Left lung (tissue), 10 donors: Measurements from ENCODE around the gene NFS1. TPM values are rescaled to one million over a fixed set of nuclear protein-coding genes. Genes with fewer than 3 reads are reported as not detected.

ENCODE experiments used
- ATAC-seq: fragments of 200-7000 bp; cut with Tn5 transposase; one replicate; pipeline ENCODE4 v1.9.1; 2020; ENCODE audit warnings: moderate library complexity
- DNase-seq, 4 donors: peaks; one replicate each; pipeline ENCODE4 v3.0.0-alpha.2; 2013 to 2020
- H3K27ac ChIP-seq, 2 donors: fragments of 200-600 bp; sonication (generic) in 1 of 2; one replicate each; pipeline versions ENCODE4 v1.5.0 to v1.8.0; 2020 to 2021
- H3K27me3 ChIP-seq, 2 donors: fragments of 200-600 bp; sonication (generic) in 1 of 2; one replicate each; pipeline versions ENCODE4 v1.5.0 to v1.8.0; 2020 to 2021
- H3K36me3 ChIP-seq, 2 donors: fragments of 200-600 bp; sonication (generic) in 1 of 2; one replicate each; pipeline versions ENCODE4 v1.5.0 to v1.8.0; 2020 to 2021
- H3K4me1 ChIP-seq, 2 donors: fragments of 200-600 bp; one replicate each; pipeline ENCODE4 v1.8.0; 2021
- H3K4me3 ChIP-seq, 2 donors: fragments of 200-600 bp; sonication (generic) in 1 of 2; one replicate each; pipeline versions ENCODE4 v1.5.0 to v1.8.0; 2020 to 2021; ENCODE audit warnings: mild to moderate bottlenecking in 1 of 2
- H3K9me3 ChIP-seq, 2 donors: fragments of 200-600 bp; sonication (generic) in 1 of 2; one replicate each; pipeline versions ENCODE4 v1.5.0 to v1.8.0; 2020 to 2021
- intact Hi-C, 2 donors: fragments of 100-400 bp; cut with DNase I; formaldehyde crosslinking; loops; one replicate each; pipeline versions ENCODE4 v1.11.2 to v1.14.2; 2022
- polyA plus RNA-seq, 6 donors: library from polyadenylated mRNA; unstranded; fragments of 120-200 nt; gene quantifications; one replicate each; pipeline ENCODE4 v1.2.1, GENCODE V29; 2013; ENCODE audit not compliant: insufficient read length in 6 of 6
- total RNA-seq, 2 donors: library from RNA; stranded (reverse); fragmentation: NEBNext Ultra II Directional; extraction: Animal tissue kit (Norgen Biotek cat#: 25700); gene quantifications; one replicate each; pipeline ENCODE4 v1.2.1, GENCODE V29; 2021
- TF ChIP-seq, protein P1 (sequence below), 2 donors: fragments of 200-600 bp; sonication (generic) in 1 of 2; IDR thresholded peaks; one replicate each; pipeline versions ENCODE4 v1.5.0 to v1.8.0; 2021; ENCODE audit warnings: antibody characterized with exemption in 2 of 2
- donor health status: DM: no; HTN: yes; CAD: no.
- donor health status: DM: no; HTN: no; CAD: no.

NFS1 gene
- total and polyA plus RNA-seq, 8 donors = 18.5 to 32.5 (median 20.5) TPM

DNA sequence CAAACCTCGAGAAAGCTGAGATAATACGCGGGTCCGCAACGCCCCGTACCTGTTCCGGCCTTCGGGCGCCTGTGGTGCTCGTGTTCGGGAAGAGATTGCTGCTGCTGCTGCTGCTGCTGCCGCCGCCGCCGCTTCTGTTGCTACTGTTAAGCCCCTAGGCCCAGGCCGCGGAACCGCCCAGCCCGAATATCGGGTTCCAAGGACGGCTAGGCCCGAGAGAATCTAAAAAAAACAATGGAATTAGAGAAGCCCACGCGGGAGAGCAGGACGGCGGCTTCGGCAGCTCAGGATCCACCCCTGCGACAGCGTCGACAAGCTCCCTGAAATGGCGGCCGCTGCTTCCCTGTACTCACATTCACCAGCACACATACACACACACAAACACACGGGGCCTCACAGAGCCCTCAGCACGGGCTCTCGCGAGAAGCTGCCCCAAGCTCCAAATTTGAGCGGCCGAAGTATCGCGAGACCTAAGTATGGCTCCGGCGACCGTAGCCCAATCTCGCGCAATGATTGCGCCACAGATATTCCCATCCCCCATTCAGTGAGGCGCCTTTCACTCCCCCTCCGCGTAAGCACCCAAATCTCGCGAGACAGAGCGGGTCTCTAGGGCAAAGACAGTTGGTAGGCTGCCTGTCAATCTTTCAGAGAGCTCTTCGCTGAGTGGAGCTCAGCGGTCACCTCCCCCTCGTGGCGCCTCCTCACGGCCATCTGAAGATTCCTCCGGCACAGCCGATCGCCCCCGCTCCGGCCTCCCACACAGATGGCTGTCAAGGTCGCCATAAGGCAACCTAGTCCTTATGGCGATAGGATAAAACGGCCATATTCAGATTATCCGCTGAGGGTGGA lies 43.0 kb upstream of the NFS1 start, which contains the start of gene RBM39:
Gene RBM39 (minus strand): TSS at position 369 of the 849 bp plus-strand sequence. CDS start 1,386 bp downstream, outside the sequence.
- TF ChIP-seq, protein P1, sequence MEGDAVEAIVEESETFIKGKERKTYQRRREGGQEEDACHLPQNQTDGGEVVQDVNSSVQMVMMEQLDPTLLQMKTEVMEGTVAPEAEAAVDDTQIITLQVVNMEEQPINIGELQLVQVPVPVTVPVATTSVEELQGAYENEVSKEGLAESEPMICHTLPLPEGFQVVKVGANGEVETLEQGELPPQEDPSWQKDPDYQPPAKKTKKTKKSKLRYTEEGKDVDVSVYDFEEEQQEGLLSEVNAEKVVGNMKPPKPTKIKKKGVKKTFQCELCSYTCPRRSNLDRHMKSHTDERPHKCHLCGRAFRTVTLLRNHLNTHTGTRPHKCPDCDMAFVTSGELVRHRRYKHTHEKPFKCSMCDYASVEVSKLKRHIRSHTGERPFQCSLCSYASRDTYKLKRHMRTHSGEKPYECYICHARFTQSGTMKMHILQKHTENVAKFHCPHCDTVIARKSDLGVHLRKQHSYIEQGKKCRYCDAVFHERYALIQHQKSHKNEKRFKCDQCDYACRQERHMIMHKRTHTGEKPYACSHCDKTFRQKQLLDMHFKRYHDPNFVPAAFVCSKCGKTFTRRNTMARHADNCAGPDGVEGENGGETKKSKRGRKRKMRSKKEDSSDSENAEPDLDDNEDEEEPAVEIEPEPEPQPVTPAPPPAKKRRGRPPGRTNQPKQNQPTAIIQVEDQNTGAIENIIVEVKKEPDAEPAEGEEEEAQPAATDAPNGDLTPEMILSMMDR (IDR thresholded peaks at IDR 0.05) = peak in 1 of 2 donors; percentile 50
- no peaks in the 10 kb centered on the region for H3K27me3 ChIP-seq
- intact Hi-C loops = no loop called here
- peaks cover 31 to 55% of the 10 kb centered on the region in 2 donors for H3K4me1 ChIP-seq
- peak within 1 kb of the TSS; percentile 99 to 100 for H3K27ac ChIP-seq
- DNase-seq = peak; percentile 98 to 100 (median 100)
- H3K36me3 ChIP-seq = peaks cover 4 to 36% of the 10 kb centered on the region in 2 donors
- peak within 1 kb of the TSS; percentile 77 to 91 for H3K4me3 ChIP-seq
- H3K9me3 ChIP-seq = no peaks in the 10 kb centered on the region
- ATAC-seq = peak; percentile 91

GRCh38 chr20:35739294-35740163 lies 40.4 kb upstream of the NFS1 start:
- peaks cover 4 to 61% of the 10 kb centered on the region in 2 donors for H3K36me3 ChIP-seq
- ATAC-seq = no peak
- H3K4me3 ChIP-seq = peak overlapping the region; percentile 77 to 91
- DNase-seq = no peak
- peaks cover 51 to 77% of the 10 kb centered on the region in 2 donors for H3K4me1 ChIP-seq
- H3K27ac ChIP-seq = peak overlapping the region in 1 of 2 donors; percentile 22
- TF ChIP-seq, protein P1 (IDR thresholded peaks at IDR 0.05) = no peak
- H3K9me3 ChIP-seq = no peaks in the 10 kb centered on the region
- intact Hi-C loops = no loop called here
- H3K27me3 ChIP-seq = no peaks in the 10 kb centered on the region

DNA sequence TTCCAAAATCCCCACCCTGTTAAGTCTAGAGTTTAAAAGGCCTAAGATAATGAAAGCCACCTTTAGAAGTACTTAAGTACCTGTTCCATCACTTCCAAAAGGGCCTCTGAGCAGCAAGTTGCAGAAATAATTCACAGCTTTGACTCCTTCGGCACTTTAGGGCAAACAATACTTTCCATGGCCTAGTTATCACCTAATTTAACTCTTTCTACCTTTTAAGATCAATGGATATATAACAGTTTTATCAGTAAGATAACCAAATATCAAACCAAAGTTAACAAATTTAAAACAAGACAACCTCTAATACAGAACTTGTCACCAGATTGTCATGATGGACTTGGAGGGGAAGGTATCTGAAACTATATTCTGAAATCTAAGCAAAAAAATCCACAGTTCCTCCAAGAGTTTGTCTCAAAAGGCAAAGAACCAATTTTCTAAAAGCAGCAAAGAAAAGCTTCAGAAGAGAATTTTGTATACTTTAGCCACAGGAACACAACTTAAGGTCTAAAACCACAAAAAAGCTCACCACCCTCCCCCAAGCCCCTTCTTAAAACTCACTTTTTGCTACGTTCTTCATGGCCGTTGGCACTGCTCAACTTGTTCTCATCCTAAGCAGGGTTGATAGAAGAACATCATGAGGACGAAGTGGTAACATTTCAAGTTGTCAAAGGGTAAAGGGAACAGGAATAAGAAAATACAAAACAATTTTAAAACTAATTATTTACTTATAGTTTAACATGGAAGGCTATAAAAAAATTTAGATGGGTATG lies 39.4 kb upstream of the NFS1 start:
- Histone ChIP-seq H3K4me3 (peak overlapping the region in 1 of 2 donors; percentile 91), H3K36me3 (peaks cover 4 to 71% of the 10 kb centered on the region in 2 donors), H3K9me3 (no peaks in the 10 kb centered on the region)

DNA sequence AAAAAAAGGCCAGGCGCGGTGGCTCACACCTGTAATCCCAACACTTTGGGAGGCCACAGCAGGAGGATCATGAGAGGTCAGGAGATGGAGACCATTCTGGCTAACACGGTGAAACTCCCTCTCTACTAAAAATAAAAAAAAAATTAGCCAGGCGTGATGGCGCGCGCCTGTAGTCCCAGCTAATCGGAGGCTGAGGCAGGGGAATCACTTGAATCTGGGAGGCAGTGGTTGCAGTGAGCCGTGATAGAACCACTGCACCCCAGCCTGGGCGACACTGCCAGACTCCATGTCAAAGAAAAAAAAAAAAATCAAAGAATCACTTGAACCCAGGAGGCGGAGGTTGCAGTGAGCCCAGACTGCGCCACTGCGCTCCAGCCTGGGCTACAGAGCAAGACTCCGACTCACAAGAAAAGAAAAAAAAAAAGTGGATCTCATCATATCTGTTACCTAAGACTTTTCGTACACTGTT lies 38.7 kb upstream of the NFS1 start:
- ATAC-seq (no peak), DNase-seq (no peak)
- H3K27me3 ChIP-seq = no peaks in the 10 kb centered on the region
- peaks cover 49 to 75% of the 10 kb centered on the region in 2 donors for H3K4me1 ChIP-seq
- TF ChIP-seq, protein P1 (IDR thresholded peaks at IDR 0.05) = no peak
- no peaks in the 10 kb centered on the region for H3K9me3 ChIP-seq
- intact Hi-C loops = no loop called here
- H3K4me3 ChIP-seq = no peak overlapping the region
- H3K36me3 ChIP-seq = peaks cover 4 to 78% of the 10 kb centered on the region in 2 donors
- no peak overlapping the region for H3K27ac ChIP-seq

More for the DNA sequence above, 39.4 kb upstream of the NFS1 start:
- TF ChIP-seq, protein P1 (IDR thresholded peaks at IDR 0.05) = no peak
- Histone ChIP-seq H3K27me3 (no peaks in the 10 kb centered on the region), H3K27ac (no peak overlapping the region), H3K4me1 (peaks cover 56 to 77% of the 10 kb centered on the region in 2 donors)
- intact Hi-C loops = no loop called here
- no peak for ATAC-seq
- DNase-seq = no peak
